Measurements from ENCODE around the gene LRRC7.

GRCh38 chr1:69946935-69947334 lies 379.2 kb downstream of the LRRC7 start:
- no peak for TF ChIP-seq FOXM1 (IDR thresholded peaks at IDR 0.05; ENCODE audit: borderline replicate concordance, low read depth)
- TF ChIP-seq YY1 (IDR thresholded peaks at IDR 0.05; ENCODE audit: low read depth) = no peak
- TF ChIP-seq TCF12 (IDR thresholded peaks at IDR 0.05; ENCODE audit: low read depth) = no peak
- no peak for TF ChIP-seq ZBTB7A (IDR thresholded peaks at IDR 0.05; ENCODE audit: low read depth)
- TF ChIP-seq TAF1 (IDR thresholded peaks at IDR 0.05; ENCODE audit: low read depth) = no peak
- TF ChIP-seq REST (IDR thresholded peaks at IDR 0.05; ENCODE audit: low read depth) = no peak
- TF ChIP-seq MAX (IDR thresholded peaks at IDR 0.05) = no peak
- TF ChIP-seq NFIC (IDR thresholded peaks at IDR 0.05) = no peak
- no peak for TF ChIP-seq CREB1 (IDR thresholded peaks at IDR 0.05; ENCODE audit: low read depth)
- no peak for TF ChIP-seq CEBPB (IDR thresholded peaks at IDR 0.05)
- TF ChIP-seq RAD21 (IDR thresholded peaks at IDR 0.05; ENCODE audit: low read depth) = no peak
- no peak for TF ChIP-seq TEAD4 (IDR thresholded peaks at IDR 0.05)
